Measurements from ENCODE around the gene IQGAP3.

Gene IQGAP3

DNA sequence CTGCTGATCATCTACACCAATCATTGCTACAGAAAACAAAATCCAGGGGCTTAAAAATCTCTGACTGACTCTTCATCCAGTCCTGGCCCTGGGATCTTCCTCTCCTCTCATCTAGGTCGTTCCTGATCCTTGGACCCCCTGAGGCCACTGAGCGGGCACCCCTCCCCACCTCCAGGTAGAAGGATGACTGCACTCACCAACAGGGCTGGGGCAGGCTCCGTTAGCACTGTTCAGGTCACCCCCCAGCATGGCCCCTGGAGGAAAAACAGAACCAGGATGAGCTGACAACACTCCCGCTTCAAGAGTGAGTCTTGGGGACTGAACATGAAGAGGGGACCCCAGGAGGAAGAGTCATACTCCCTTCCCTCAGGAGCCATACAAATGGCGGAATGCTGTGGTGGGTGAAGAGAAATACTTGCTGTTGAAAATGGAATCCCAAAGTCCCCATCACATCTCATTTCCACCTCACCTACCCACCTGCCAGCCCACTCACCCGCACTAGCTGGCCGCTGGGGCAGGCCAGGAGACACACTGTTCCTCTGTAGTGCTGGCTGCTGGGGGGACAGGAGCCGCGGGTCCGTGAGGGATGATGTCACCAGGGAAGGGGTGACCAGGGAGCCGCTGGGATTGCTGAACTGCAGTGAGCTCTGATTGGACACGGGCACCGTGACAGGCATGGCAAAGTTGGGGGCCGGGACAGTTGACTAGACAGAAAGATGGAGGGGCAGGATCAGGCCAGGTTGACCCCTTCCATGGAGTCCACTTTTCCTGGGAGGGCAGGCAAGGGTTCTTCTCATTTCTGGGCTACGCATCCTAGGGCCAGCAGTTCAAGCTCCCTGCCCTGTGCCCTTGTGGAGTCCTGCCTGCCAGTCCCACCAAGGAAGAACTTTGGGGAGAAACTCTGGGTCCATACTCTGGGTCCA is 93.0 kb downstream of the IQGAP3 start:
- TF ChIP-seq, protein P1, sequence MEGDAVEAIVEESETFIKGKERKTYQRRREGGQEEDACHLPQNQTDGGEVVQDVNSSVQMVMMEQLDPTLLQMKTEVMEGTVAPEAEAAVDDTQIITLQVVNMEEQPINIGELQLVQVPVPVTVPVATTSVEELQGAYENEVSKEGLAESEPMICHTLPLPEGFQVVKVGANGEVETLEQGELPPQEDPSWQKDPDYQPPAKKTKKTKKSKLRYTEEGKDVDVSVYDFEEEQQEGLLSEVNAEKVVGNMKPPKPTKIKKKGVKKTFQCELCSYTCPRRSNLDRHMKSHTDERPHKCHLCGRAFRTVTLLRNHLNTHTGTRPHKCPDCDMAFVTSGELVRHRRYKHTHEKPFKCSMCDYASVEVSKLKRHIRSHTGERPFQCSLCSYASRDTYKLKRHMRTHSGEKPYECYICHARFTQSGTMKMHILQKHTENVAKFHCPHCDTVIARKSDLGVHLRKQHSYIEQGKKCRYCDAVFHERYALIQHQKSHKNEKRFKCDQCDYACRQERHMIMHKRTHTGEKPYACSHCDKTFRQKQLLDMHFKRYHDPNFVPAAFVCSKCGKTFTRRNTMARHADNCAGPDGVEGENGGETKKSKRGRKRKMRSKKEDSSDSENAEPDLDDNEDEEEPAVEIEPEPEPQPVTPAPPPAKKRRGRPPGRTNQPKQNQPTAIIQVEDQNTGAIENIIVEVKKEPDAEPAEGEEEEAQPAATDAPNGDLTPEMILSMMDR (IDR thresholded peaks at IDR 0.05; ENCODE audit: insufficient read depth, low read length, missing control alignments): no peak
- ChIA-PET CTCF (interaction anchor here (1.1 to 14.8 kb wide), 6 partner anchors 11 to 124 kb away, joined by 3 to 270 read pairs (median 5); partner anchors contain the start of gene MEF2D), POLR2A (no interaction called here)
- no peak for DNase-seq (ENCODE audit: low read depth, low spot score)
- H3K4me3 ChIP-seq (ENCODE audit: low read depth, low read length): no peak overlapping the region

DNA sequence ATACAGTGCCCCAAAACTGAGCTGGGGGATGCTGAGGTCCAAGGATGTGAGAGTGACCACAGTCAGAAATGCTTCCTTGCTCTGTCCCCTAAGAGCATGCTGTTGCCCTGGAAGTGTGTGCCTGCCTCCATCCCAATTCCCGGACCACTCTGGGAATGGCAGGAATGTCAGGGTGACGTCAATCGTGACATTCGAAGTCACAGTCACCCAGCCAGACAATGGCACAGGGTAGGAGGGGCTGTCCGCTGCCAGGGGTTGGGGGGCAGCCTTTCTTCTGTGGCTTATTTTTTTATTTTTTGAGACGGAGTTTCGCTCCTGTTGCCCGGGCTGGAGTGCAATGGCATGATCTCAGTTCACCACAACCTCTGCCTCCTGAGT is 94.1 kb downstream of the IQGAP3 start:
- no peak for DNase-seq (ENCODE audit: low read depth, low spot score)
- no peak overlapping the region for H3K4me3 ChIP-seq (ENCODE audit: low read depth, low read length)
- TF ChIP-seq, protein P1 (IDR thresholded peaks at IDR 0.05; ENCODE audit: insufficient read depth, low read length, missing control alignments): no peak
- CTCF ChIA-PET: interaction anchor here (1.1 to 3.6 kb wide), 4 partner anchors 9 to 130 kb away, joined by 3 to 20 read pairs (median 4); no protein-coding TSS in a partner anchor
- POLR2A ChIA-PET: no interaction called here

DNA sequence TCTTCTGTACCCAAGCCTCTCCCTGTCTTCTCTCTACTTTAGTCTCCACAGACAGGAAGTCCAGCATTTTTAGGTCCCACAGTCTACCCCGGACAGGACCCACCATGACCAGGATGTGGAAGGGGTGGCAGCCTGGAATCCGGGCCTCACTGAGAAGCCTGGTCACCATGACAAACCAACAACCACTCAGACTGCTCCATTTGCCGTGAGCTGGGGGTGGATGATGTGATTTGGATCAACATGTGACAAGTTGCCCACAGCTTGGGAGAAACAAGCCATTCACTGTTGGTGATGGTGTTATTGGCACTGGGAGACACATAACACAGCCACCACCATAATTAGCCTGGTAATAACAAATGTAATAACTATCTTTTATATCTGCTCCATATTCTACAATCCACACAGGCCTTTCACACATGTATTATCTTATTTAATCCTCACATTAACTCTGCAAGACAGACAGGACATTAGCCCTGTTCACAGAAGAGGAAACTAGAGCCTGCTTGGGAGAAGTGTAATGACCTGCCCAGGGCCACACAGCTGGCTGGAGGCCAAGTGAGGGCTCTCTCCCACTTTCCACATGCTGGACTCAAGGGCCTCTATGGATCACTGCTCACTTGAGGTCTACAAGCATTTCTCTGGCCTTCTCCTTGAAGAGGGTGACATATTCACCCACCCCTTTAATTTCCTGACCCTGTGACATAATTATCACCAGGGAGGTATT is 94.7 kb downstream of the IQGAP3 start:
- TF ChIP-seq, protein P1 (IDR thresholded peaks at IDR 0.05; ENCODE audit: insufficient read depth, low read length, missing control alignments): no peak
- ChIA-PET POLR2A (no interaction called here), CTCF (interaction anchor here (1.1 to 3.6 kb wide), 4 partner anchors 9 to 131 kb away, joined by 3 to 20 read pairs (median 4); no protein-coding TSS in a partner anchor)
- no peak for DNase-seq (ENCODE audit: low read depth, low spot score)
- H3K4me3 ChIP-seq (ENCODE audit: low read depth, low read length): no peak overlapping the region; the same call in 1 of the 2 replicates

DNA sequence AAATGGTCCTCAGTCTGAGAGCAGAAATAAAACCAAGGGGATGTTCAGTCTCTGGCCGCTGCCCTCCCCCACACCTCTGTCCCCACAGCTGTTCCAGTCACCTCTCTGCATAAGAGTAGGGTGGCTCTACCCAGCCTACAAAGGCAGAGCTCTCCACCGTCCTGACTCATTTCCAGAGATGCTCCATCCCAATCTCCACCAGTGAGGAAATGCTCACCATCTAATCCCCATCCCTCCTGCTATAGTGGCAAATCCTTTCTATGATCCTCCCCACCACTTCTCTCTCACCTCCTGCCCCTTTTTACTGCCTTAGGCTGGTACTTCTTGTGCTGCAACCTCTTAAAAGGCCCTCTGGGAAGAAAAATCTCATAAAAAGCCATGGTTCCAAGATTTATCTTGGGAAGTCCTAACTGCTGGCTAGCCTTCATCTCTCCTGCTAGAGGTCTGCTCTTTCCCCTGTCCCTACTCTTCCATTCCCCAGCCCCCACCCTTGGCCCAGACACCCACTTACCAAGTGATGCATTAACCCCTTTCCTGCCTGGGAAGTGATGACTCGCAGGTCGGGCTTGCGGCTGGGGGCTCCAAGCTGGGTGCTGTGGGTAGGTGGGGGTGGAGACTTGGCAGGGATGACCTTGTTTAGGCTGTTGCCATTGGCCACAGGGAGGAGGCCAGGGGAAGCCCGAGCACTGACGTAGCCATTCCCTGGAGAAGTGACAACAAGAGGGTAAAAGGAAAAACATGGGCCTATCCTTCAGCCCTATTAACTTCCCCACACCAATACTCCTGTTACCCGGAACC is 95.7 kb downstream of the IQGAP3 start:
- ChIA-PET POLR2A (interaction anchor here (0.6 to 1.4 kb wide), 3 partner anchors 10 to 20 kb away, joined by 3 to 5 read pairs (median 4); no protein-coding TSS in a partner anchor), CTCF (interaction anchor here (0.7 to 3.6 kb wide), 10 partner anchors 10 to 135 kb away, joined by 3 to 20 read pairs (median 4); no protein-coding TSS in a partner anchor)
- TF ChIP-seq, protein P1 (IDR thresholded peaks at IDR 0.05; ENCODE audit: insufficient read depth, low read length, missing control alignments): no peak
- H3K4me3 ChIP-seq (ENCODE audit: low read depth, low read length): no peak overlapping the region
- no peak for DNase-seq (ENCODE audit: low read depth, low spot score)

DNA sequence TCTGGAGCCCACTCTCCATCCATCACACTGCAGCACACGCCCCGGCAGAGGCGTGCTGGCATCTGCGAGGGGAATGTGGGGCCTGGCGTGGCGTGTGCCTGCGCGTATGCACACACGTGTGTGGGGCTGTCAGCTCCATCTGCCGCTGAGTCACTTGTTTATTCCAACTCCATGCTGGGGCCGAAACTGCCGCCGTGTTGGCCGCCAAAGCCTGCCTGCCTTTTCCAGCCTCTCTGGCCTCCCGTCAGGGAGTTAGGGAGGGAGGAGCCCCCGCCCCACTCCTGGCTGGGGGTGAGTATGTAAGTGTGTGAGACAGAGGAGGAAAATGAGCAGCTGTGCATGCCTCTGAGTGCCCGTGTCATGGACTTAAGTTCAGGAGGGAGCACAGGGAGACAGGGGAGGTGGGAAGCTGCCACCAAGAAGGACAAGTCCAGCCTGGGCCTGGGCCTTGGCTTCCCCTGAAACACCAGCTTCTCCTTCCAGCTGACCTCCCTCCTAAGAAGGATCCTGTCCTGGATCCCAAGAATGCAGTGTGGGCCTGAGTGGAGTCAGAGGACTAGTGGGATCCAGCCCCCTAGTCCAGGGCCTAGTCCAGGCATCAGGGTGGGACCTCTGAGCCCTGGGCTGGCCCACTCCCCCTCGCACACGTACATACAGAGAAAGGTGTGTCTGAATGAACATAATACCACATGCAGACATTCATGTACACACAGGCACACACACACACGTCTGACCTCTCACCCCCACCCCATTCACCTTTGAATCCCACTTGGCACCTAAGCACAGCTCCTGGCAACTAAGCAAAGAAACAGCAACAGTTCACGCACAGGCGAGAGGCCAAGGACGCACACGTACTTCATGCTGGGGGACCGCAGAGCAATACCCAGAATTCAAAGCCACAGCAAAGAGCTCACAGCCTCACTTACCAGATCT is 96.5 kb downstream of the IQGAP3 start:
- TF ChIP-seq, protein P1 (IDR thresholded peaks at IDR 0.05; ENCODE audit: insufficient read depth, low read length, missing control alignments): no peak
- no peak overlapping the region for H3K4me3 ChIP-seq (ENCODE audit: low read depth, low read length)
- ChIA-PET CTCF (interaction anchor here (0.7 to 3.6 kb wide), 8 partner anchors 11 to 136 kb away, joined by 3 to 20 read pairs (median 4); no protein-coding TSS in a partner anchor), POLR2A (interaction anchor here (0.6 to 1.4 kb wide), 3 partner anchors 9 to 21 kb away, joined by 3 to 5 read pairs (median 4); no protein-coding TSS in a partner anchor)
- DNase-seq (ENCODE audit: low read depth, low spot score): no peak
